ENCODE results near the gene BCAR1.

DNA sequence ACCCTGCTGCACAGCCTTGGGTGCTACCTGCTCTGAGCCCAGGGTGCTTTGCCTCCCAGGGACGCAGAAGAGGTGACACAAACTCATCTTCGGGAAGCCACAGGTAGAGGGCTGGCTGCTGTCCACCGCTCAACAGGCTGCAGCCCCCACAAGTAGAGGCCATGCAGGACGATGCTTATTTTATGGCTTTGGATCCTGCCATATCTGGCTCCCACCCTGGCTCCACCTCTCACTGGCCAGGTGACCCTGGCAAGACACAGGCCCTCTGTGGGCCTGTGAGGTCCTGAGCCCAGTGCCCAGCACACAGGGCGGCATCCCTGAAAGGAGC lies 11.3 kb upstream of the BCAR1 start:
- TF ChIP-seq POLR2AphosphoS5 (IDR thresholded peaks at IDR 0.05) (no peak), POLR2A (IDR thresholded peaks at IDR 0.05) (no peak), EP300 (IDR thresholded peaks at IDR 0.05) (no peak)
- TF ChIP-seq, protein P1, sequence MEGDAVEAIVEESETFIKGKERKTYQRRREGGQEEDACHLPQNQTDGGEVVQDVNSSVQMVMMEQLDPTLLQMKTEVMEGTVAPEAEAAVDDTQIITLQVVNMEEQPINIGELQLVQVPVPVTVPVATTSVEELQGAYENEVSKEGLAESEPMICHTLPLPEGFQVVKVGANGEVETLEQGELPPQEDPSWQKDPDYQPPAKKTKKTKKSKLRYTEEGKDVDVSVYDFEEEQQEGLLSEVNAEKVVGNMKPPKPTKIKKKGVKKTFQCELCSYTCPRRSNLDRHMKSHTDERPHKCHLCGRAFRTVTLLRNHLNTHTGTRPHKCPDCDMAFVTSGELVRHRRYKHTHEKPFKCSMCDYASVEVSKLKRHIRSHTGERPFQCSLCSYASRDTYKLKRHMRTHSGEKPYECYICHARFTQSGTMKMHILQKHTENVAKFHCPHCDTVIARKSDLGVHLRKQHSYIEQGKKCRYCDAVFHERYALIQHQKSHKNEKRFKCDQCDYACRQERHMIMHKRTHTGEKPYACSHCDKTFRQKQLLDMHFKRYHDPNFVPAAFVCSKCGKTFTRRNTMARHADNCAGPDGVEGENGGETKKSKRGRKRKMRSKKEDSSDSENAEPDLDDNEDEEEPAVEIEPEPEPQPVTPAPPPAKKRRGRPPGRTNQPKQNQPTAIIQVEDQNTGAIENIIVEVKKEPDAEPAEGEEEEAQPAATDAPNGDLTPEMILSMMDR (IDR thresholded peaks at IDR 0.05): no peak
